ENCODE measurements around the gene WNT10A. TPM values are rescaled to one million over a fixed set of nuclear protein-coding genes. Genes with fewer than 3 reads are reported as not detected.

The WNT10A gene
- total RNA-seq, 1 experiment from 2014 or later = 1.4 TPM

DNA sequence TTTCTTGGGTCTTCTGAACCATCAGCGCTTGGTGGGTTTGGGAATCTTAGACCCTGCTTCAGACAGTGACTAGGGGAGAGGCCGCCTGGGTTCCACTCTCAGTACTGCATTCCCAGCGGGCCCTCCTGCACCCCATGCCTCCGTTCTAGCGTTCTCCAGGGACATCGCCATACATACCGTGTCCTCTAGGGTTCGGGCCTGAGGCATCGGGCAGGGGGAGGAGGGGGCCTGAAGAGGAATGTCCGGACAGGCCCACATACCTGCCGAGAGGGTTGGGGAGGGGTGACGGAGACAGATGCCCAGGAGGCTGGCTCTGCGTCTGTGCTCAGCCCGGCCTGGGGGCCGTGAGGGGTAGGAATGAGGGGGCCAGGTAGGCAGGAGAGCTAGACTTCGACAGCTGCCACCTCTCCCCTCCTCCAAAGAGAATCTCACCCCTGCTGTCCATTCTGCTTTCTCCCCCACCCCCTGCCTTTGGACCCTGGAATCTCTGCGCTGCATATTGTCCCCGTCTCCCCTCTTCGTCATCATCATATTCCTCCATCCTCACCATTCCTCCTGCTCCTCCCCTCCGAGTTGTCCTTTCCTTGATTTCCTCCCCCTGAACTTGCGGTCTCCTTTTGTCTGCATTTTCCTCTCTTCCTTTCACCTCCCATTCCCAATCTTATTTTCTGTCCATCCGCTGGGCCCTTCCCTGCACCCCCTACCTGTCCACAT lies 7.8 kb upstream of the WNT10A start:
- DNase-seq (ENCODE audit: low spot score) = no peak

DNA sequence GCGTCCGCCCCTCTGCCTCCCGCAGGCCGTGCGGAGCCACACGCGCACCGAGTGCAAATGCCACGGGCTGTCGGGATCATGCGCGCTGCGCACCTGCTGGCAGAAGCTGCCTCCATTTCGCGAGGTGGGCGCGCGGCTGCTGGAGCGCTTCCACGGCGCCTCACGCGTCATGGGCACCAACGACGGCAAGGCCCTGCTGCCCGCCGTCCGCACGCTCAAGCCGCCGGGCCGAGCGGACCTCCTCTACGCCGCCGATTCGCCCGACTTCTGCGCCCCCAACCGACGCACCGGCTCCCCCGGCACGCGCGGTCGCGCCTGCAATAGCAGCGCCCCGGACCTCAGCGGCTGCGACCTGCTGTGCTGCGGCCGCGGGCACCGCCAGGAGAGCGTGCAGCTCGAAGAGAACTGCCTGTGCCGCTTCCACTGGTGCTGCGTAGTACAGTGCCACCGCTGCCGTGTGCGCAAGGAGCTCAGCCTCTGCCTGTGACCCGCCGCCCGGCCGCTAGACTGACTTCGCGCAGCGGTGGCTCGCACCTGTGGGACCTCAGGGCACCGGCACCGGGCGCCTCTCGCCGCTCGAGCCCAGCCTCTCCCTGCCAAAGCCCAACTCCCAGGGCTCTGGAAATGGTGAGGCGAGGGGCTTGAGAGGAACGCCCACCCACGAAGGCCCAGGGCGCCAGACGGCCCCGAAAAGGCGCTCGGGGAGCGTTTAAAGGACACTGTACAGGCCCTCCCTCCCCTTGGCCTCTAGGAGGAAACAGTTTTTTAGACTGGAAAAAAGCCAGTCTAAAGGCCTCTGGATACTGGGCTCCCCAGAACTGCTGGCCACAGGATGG lies 7.1 kb upstream of the WNT10A start:
- DNase-seq (ENCODE audit: low spot score) = no peak
- in situ Hi-C loops (cut with HindIII; ENCODE audit: low sequenced_read_pairs) = loop anchor here (5.0 kb wide), 1 partner anchor 34 kb away; no protein-coding TSS in a partner anchor

More for the DNA sequence above, 7.8 kb upstream of the WNT10A start:
- in situ Hi-C loops (cut with HindIII; ENCODE audit: low sequenced_read_pairs) = loop anchor here (5.0 kb wide), 1 partner anchor 34 kb away; no protein-coding TSS in a partner anchor

GRCh38 chr2:218875692-218876246 lies 4.9 kb upstream of the WNT10A start:
- in situ Hi-C loops (cut with HindIII; ENCODE audit: low sequenced_read_pairs) = no loop called here
- DNase-seq (ENCODE audit: low spot score) = no peak

DNA sequence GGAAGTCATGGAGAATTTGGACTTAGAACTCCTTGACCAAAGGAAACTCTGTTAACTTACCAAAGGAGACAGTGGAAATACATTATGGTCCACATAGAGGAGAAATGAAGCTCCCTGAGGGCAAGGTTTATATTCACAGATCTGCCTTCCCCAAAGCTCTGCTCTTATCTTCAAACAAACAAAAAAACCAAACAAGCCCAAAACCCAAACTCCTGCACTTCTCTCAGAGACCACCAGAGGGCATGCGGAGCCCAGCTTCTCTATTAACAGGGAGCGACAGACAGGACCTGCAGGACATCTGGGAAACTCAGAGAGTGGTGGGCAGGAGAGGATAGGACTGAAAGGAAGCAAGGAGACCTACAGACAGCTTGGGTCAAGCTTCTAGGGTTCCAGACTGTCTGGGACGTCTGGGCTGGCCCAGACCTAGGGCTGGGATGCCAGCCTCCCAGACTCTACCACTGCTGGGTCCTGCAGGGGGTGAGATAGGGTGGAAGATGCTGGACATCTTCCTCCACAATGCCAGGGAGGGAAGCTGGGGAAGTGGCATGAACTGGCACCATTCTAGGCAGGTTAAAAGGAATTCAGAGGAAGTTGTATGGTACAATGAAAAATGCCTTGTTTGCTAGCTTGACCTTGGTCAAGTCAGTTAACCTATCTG lies 4.0 kb upstream of the WNT10A start:
- in situ Hi-C loops (cut with HindIII; ENCODE audit: low sequenced_read_pairs) = no loop called here
- DNase-seq (ENCODE audit: low spot score) = peak; percentile 76

- DNase-seq (ENCODE audit: low spot score) = no peak
- in situ Hi-C loops (cut with HindIII; ENCODE audit: low sequenced_read_pairs) = no loop called here
Observed at GRCh38 chr2:218877331-218877730, 3.3 kb upstream of the WNT10A start.

GRCh38 chr2:218877891-218878290 lies 2.8 kb upstream of the WNT10A start:
- in situ Hi-C loops (cut with HindIII; ENCODE audit: low sequenced_read_pairs) = no loop called here
- no peak for DNase-seq (ENCODE audit: low spot score)

DNA sequence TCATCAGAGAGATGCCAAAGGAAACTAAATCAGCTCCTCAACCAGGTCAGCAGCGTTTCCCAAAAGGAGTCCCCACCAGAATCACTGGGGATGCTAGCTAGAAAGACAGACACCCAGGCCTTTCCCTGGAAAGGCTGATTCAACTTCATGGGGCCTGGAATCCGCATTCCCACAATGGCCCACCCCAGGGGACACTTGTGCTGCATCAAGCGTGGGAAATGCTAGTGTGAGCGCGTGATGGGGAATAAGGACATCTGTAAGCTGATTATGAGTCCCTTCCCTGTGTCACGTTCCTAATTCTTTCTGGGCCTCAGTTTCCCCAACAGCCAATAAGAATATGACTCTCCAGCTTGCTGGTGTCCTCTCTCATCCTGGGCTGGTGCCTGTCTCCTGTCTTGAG lies 2.2 kb upstream of the WNT10A start:
- no peak for DNase-seq (ENCODE audit: low spot score)
- in situ Hi-C loops (cut with HindIII; ENCODE audit: low sequenced_read_pairs) = no loop called here

GRCh38 chr2:218878926-218879761 lies 1.5 kb upstream of the WNT10A start:
- DNase-seq (ENCODE audit: low spot score) = no peak
- in situ Hi-C loops (cut with HindIII; ENCODE audit: low sequenced_read_pairs) = no loop called here

DNA sequence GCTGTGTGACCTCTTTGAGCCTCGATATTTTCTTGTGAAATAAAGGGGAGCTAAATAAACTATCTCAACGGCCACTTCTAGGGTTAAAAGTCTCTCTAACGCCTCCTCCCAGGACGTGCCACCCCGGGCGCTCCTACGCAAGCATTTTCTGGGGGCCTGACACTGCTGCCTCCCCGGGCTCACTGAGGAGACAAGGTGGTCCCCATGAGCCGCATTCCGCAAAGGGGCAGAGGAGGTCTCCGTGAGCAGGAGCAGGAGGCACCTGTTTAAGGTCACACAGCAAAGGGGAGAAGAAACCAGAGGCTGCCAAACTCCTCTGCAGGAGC lies 913 bp upstream of the WNT10A start:
- in situ Hi-C loops (cut with HindIII; ENCODE audit: low sequenced_read_pairs) = no loop called here
- no peak for DNase-seq (ENCODE audit: low spot score)

DNA sequence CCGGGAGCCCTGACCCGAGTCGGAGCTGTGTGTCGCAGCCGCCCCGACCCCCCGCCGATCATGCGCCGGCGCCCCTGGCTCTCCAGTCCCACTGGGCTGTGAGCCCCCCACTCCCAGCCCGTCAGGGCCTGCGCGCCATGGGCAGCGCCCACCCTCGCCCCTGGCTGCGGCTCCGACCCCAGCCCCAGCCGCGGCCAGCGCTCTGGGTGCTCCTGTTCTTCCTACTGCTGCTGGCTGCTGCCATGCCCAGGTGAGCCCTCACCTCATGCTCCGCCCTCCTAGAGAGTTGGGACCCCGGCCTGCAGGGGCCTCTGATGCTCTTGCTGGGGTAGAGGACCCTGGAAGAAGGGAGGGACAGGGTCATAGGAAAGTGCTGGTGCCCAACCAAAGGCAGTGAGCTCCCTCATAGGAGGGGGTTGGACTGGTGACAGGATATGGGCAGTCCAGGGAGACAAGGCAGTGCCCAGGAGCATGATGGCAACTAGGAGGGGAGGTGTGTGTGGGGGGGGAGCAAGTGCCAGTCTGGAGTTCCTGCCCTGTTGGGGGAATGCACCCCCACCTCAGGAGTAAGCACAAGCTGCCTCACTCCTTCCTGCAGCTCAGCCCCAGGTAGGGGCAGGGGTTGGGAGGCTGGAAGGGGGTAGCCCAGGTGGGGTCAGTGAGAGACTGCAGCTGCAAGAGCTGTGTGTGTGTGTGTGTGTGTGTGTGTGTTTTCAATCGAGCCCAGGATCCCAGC lies 375 bp downstream of the WNT10A start:
- DNase-seq (ENCODE audit: low spot score) = no peak
- in situ Hi-C loops (cut with HindIII; ENCODE audit: low sequenced_read_pairs) = no loop called here

- DNase-seq (ENCODE audit: low spot score) = no peak
- in situ Hi-C loops (cut with HindIII; ENCODE audit: low sequenced_read_pairs) = no loop called here
Observed at GRCh38 chr2:218881744-218882460, 1.2 kb downstream of the WNT10A start.

DNA sequence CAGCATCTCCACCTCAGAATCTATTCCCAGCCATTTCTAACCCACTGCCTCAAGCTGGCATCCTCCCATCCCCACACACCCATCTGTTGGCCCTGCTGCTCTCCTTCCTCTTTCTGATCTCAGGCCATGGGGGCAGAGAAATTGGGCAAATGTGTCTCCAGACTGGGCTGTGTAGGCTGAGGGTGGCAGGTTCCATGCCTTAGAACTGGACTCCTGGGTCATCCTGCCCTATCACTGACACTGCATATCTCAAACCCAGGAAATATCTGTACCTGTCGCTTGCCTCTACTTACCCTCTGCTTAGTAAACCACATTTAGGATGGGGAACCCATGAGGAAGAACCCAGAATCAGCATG lies 1.8 kb downstream of the WNT10A start:
- in situ Hi-C loops (cut with HindIII; ENCODE audit: low sequenced_read_pairs) = no loop called here
- no peak for DNase-seq (ENCODE audit: low spot score)

GRCh38 chr2:218882866-218883366 lies 2.3 kb downstream of the WNT10A start:
- no peak for DNase-seq (ENCODE audit: low spot score)
- in situ Hi-C loops (cut with HindIII; ENCODE audit: low sequenced_read_pairs) = no loop called here

DNA sequence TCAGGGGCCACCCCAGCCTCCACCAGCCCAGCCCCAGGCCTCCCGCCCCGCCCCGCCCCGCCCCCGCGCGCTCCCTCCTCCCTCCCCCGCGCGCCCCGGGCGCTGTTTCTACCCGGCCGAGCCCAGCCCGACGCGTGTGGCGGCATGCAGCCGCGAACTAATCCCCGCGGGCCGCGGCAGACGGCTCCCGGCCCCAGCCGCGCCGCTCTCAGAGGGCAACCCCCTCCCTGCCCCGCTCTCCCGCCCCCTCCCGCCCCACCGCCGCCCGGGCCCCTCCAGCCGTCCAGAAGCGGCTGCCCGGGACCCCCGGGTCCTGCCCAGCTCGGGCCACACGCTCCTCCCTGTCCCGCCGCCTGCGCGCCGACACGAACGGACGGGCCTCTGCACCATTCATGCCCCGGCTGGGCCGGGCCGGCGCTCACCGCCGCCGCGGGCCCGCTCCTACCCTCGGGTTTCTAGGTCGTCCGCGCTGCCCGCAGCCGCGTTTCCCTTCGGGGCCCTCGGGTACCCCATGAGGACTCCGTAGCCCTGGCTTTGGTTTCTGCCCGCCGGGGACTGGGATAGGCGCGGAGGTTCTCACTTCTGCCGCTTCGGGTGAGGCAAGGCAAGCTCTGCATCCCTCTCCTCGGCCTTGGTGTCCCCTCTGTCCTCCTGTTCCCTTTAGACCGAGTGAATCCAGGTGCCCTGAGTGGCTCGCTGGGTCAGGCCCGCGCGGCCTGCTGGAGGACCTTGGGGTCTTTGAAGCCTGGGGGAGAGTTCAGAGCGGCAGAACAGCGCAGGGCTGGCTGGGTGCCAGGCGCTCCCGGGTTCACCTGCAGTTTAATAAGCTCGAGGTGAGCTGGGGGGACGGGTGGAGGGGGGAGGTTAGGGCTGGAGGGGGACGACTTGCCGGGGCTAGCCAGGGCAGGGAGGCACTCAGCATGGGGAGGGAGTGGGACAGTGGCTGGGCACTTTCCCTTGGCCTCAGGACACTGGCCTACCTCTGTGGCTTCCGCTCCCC lies 3.1 kb downstream of the WNT10A start:
- in situ Hi-C loops (cut with HindIII; ENCODE audit: low sequenced_read_pairs) = no loop called here
- no peak for DNase-seq (ENCODE audit: low spot score)

DNA sequence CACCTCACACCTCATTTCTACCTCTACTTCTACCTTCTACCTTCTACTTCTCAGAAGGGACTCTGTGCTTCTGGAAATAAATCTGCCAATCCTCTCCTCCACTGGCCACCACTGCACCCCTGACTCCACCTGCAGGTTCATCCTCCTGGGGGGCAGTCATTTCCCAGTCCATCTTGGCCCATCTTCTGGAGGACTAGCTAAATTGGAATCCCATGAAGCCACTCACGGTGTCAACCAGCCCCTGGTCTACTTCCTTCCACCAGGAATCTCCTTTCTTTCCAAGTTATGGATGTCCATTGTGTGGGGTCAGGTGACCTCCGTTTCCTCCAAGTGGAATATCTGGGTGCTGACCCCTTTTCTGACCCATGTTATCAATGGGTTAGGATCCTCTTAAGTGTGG lies 3.9 kb downstream of the WNT10A start:
- in situ Hi-C loops (cut with HindIII; ENCODE audit: low sequenced_read_pairs) = no loop called here
- DNase-seq (ENCODE audit: low spot score) = no peak
